Stomach smooth muscle (tissue), 2 donors: ENCODE data around the gene PGP.
"Not testable (repeated sequence)": the region's sequence is repeated elsewhere in the genome, so short reads cannot be mapped to it uniquely, and the experiment has no call there.

Source experiments
- H3K27ac ChIP-seq: one replicate; pipeline ENCODE4 v1.7.0; 2013; ENCODE audit warnings: mild to moderate bottlenecking, low read length, inconsistent platforms
- H3K27me3 ChIP-seq, 2 donors: one replicate each; pipeline ENCODE4 v1.7.0; 2013; ENCODE audit warnings: low read length in 2 of 2; ENCODE audit not compliant: insufficient read depth in 2 of 2, control insufficient read depth in 1 of 2
- H3K36me3 ChIP-seq, 2 donors: one replicate each; pipeline ENCODE4 v1.7.0; 2013; ENCODE audit warnings: low read length in 2 of 2; ENCODE audit not compliant: control insufficient read depth in 2 of 2, insufficient read depth in 2 of 2
- H3K4me1 ChIP-seq: one replicate; pipeline ENCODE4 v1.7.0; 2013; ENCODE audit warnings: low read length; ENCODE audit not compliant: control insufficient read depth, insufficient read depth
- H3K4me3 ChIP-seq, 2 donors: one replicate each; pipeline ENCODE4 v1.7.0; 2013; ENCODE audit warnings: low read length in 2 of 2
- H3K9ac ChIP-seq, 2 donors: one replicate each; pipeline ENCODE4 v1.7.0; 2013; ENCODE audit warnings: low read length in 2 of 2, mild to moderate bottlenecking in 1 of 2
- H3K9me3 ChIP-seq, 2 donors: one replicate each; pipeline ENCODE4 v1.7.0; 2013; ENCODE audit warnings: low read length in 2 of 2; ENCODE audit not compliant: control insufficient read depth in 2 of 2
- donor health status: healthy.
- donor health status: Pancreatic carcinoma.

Gene PGP

GRCh38 chr16:2207872-2208271 lies 6.8 kb downstream of the PGP start:
- Histone ChIP-seq H3K27me3 (no peaks in the 10 kb centered on the region), H3K27ac (no peak overlapping the region), H3K4me1 (peaks cover 34% of the 10 kb centered on the region)

GRCh38 chr16:2206780-2207433 lies 7.7 kb downstream of the PGP start:
- Histone ChIP-seq H3K9me3 (no peaks in the 10 kb centered on the region), H3K27ac (no peak overlapping the region), H3K9ac (no peak overlapping the region), H3K27me3 (no peaks in the 10 kb centered on the region), H3K4me1 (peaks cover 25% of the 10 kb centered on the region), H3K36me3 (peaks cover 12% of the 10 kb centered on the region in 2 donors), H3K4me3 (no peak overlapping the region)

More at GRCh38 chr16:2207872-2208271, 6.8 kb downstream of the PGP start:
- peaks cover 12 to 15% of the 10 kb centered on the region in 2 donors for H3K36me3 ChIP-seq
- no peak overlapping the region for H3K9ac ChIP-seq
- H3K9me3 ChIP-seq: no peaks in the 10 kb centered on the region
- H3K4me3 ChIP-seq: no peak overlapping the region

GRCh38 chr16:2206420-2206779 lies 8.2 kb downstream of the PGP start:
- Histone ChIP-seq H3K27me3 (no peaks in the 10 kb centered on the region), H3K4me1 (peaks cover 24% of the 10 kb centered on the region), H3K9ac (no peak overlapping the region), H3K36me3 (peaks cover 12% of the 10 kb centered on the region in 2 donors), H3K9me3 (no peaks in the 10 kb centered on the region), H3K4me3 (peak overlapping the region; percentile 89 to 92), H3K27ac (no peak overlapping the region)

GRCh38 chr16:2205967-2206313 lies 8.7 kb downstream of the PGP start:
- Histone ChIP-seq H3K9ac (peak overlapping the region; percentile 74 to 82), H3K36me3 (peaks cover 12% of the 10 kb centered on the region in 2 donors), H3K27ac (peak overlapping the region; percentile 86), H3K4me3 (peak overlapping the region; percentile 89 to 92), H3K4me1 (peaks cover 24% of the 10 kb centered on the region), H3K27me3 (no peaks in the 10 kb centered on the region), H3K9me3 (no peaks in the 10 kb centered on the region)

- Histone ChIP-seq H3K36me3 (peaks cover 12% of the 10 kb centered on the region in 2 donors), H3K4me3 (peak within 1 kb of the TSS; percentile 89 to 92), H3K9ac (peak within 1 kb of the TSS; percentile 82 to 94), H3K27me3 (no peaks in the 10 kb centered on the region), H3K4me1 (peaks cover 24% of the 10 kb centered on the region), H3K27ac (peak within 1 kb of the TSS; percentile 86), H3K9me3 (no peaks in the 10 kb centered on the region)
These were observed 9.3 kb downstream of the PGP start, which contains the start of gene MLST8 for GRCh38 chr16:2205104-2205966. Gene MLST8 (plus strand): TSS chr16:2205454. CDS start chr16:2206086, 632 bp downstream.

- peak overlapping the region; percentile 89 to 92 for H3K4me3 ChIP-seq
- no peaks in the 10 kb centered on the region for H3K27me3 ChIP-seq
- no peaks in the 10 kb centered on the region for H3K9me3 ChIP-seq
- H3K4me1 ChIP-seq: peaks cover 20% of the 10 kb centered on the region
- peaks cover 12% of the 10 kb centered on the region in 2 donors for H3K36me3 ChIP-seq
- peak overlapping the region; percentile 82 to 85 for H3K9ac ChIP-seq
- peak overlapping the region; percentile 86 for H3K27ac ChIP-seq
These were observed 10.1 kb downstream of the PGP start for GRCh38 chr16:2204416-2205103.

- not testable (repeated sequence) for H3K9ac ChIP-seq, H3K4me3 ChIP-seq, H3K27me3 ChIP-seq, H3K9me3 ChIP-seq, H3K27ac ChIP-seq
- H3K36me3 ChIP-seq: peaks cover 6 to 11% of the 10 kb centered on the region in 2 donors
- H3K4me1 ChIP-seq: peaks cover 20% of the 10 kb centered on the region
These were observed 11.4 kb downstream of the PGP start for GRCh38 chr16:2203119-2203688.

- H3K4me1 ChIP-seq: peaks cover 18% of the 10 kb centered on the region
- no peak overlapping the region for H3K27ac ChIP-seq
- no peaks in the 10 kb centered on the region for H3K9me3 ChIP-seq
- H3K4me3 ChIP-seq: no peak overlapping the region
- peaks cover 15 to 23% of the 10 kb centered on the region in 2 donors for H3K27me3 ChIP-seq
- no peaks in the 10 kb centered on the region for H3K36me3 ChIP-seq
- no peak overlapping the region for H3K9ac ChIP-seq
These were observed 14.3 kb downstream of the PGP start for GRCh38 chr16:2200313-2200712.

GRCh38 chr16:2199621-2200139 lies 15.0 kb downstream of the PGP start:
- Histone ChIP-seq H3K9me3 (no peaks in the 10 kb centered on the region), H3K36me3 (no peaks in the 10 kb centered on the region), H3K4me1 (peaks cover 20% of the 10 kb centered on the region), H3K9ac (no peak overlapping the region), H3K4me3 (no peak overlapping the region), H3K27me3 (peaks cover 22 to 30% of the 10 kb centered on the region in 2 donors), H3K27ac (no peak overlapping the region)

- H3K9ac ChIP-seq: no peak overlapping the region
- H3K36me3 ChIP-seq: no peaks in the 10 kb centered on the region
- peaks cover 19% of the 10 kb centered on the region for H3K4me1 ChIP-seq
- no peaks in the 10 kb centered on the region for H3K9me3 ChIP-seq
- H3K27ac ChIP-seq: no peak overlapping the region
- no peak overlapping the region for H3K4me3 ChIP-seq
- H3K27me3 ChIP-seq: peaks cover 28 to 36% of the 10 kb centered on the region in 2 donors
These were observed 15.5 kb downstream of the PGP start for GRCh38 chr16:2199095-2199494.
